NB4 (cell line): ENCODE measurements around the gene GLT8D2.

Experiments
- CTCF ChIP-seq: IDR thresholded peaks from one replicate; pipeline ENCODE4 v1.5.1; 2012; ENCODE audit warnings: low read depth, low read length
- MYC ChIP-seq: IDR thresholded peaks from 2 replicates; pipeline ENCODE4 v1.6.1; 2011; ENCODE audit warnings: low read depth, low read length
- POLR2A ChIP-seq: IDR thresholded peaks from 2 replicates; pipeline ENCODE4 v1.6.1; 2011; ENCODE audit warnings: mild to moderate bottlenecking; ENCODE audit not compliant: insufficient read length; ENCODE audit errors: extremely low read depth

- TF ChIP-seq CTCF (no peak), MYC (no peak), POLR2A (no peak)
Measured at GRCh38 chr12:103998976-103999375, 51.0 kb downstream of the GLT8D2 start.
